ENCODE measurements around the gene ADCY5.

ADCY5 gene

GRCh38 chr3:123400169-123400568 lies 48.7 kb downstream of the ADCY5 start:
- Histone ChIP-seq H3K27ac (peak overlapping the region; percentile 84 to 86), H3K4me3 (peak overlapping the region; percentile 2)
- DNase-seq (ENCODE audit: low spot score), result no peak
- no peak for TF ChIP-seq CTCF (IDR thresholded peaks at IDR 0.05)

DNA sequence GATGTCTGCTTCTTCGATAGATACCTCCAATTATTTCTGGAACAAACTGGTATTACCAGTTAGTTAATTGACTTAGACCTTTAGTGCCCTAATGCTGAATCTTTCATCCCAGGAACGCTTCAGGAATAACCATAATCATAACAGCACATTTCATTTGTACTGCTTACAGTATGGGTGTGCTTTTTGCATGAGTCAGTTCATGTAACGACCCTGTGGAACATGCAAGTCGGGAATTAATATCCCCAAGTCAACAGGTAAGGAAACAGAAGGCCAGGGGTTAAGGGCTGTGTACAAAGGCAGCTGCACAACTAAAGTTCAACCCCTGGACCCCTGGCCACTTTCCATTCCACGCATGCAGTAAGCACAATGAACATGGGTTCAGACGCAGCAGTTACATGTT lies 49.2 kb downstream of the ADCY5 start:
- peak overlapping the region; percentile 2 for H3K4me3 ChIP-seq
- DNase-seq (ENCODE audit: low spot score), result no peak
- H3K27ac ChIP-seq, result peak overlapping the region; percentile 84 to 86
- no peak for TF ChIP-seq CTCF (IDR thresholded peaks at IDR 0.05)

DNA sequence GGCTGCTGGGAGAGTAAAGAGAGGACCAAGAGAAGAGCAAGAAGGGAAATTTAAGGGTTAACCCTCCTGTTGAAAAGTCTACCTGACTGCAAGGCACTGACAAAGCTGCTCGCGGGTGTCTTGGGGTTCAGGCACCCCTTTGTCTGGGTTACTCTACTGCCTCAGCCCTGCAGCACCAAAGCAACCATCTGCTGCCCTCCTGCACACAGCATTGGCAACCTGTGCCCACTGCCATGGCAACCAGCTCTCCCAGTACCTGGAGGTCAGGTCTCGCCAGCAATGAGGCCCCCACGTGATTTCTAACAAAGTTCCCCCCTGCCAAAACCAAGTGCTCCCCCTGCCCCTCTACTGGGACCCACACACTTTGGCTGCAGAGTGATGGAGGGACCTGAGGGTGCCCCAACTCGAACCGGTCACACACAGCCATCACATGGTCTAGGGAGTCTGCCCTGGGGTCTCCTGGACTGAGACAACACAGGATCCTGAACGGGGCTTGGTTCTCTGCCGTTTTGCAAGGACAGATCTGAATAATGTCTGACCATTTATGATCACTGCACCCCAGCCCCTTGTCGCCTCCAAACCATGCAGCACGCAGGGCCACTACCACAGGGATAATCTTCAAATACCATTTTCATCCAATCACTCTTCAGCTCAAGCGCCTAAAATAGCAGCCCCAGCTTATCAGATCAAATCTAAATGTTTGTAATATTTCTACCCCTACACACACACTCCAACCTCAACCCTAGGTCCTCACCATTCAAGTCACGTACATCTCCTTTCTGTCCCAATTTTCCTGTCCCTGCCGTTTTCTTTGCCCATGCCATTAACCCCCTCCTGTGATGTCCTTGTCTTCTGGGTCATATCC lies 50.7 kb downstream of the ADCY5 start:
- DNase-seq (ENCODE audit: low spot score), result no peak
- Histone ChIP-seq H3K4me3 (peak overlapping the region; percentile 11), H3K27ac (peak overlapping the region; percentile 71 to 84)
- TF ChIP-seq CTCF (IDR thresholded peaks at IDR 0.05), result no peak

- TF ChIP-seq CTCF (IDR thresholded peaks at IDR 0.05), result no peak
- peak overlapping the region; percentile 39 for H3K4me3 ChIP-seq
- H3K27ac ChIP-seq, result peak overlapping the region; percentile 71 to 84
These were observed 51.8 kb downstream of the ADCY5 start for GRCh38 chr3:123397050-123397590.

GRCh38 chr3:123396171-123397049 lies 52.5 kb downstream of the ADCY5 start:
- no peak for DNase-seq (ENCODE audit: low spot score)
- Histone ChIP-seq H3K27ac (peak overlapping the region; percentile 71 to 84), H3K4me3 (peak overlapping the region; percentile 39)
- TF ChIP-seq CTCF (IDR thresholded peaks at IDR 0.05), result no peak

More at GRCh38 chr3:123397050-123397590, 51.8 kb downstream of the ADCY5 start:
- no peak for DNase-seq (ENCODE audit: low spot score)

- TF ChIP-seq CTCF (IDR thresholded peaks at IDR 0.05), result no peak
- no peak overlapping the region for H3K4me3 ChIP-seq
- no peak for DNase-seq (ENCODE audit: low spot score)
- peak overlapping the region; percentile 71 to 72 for H3K27ac ChIP-seq
These were observed 53.7 kb downstream of the ADCY5 start for GRCh38 chr3:123395235-123395634.

All from coronary artery (tissue), 2 donors.